Natural killer cell (primary cell): ENCODE measurements around the gene SLC19A2. TPM values are rescaled to one million over a fixed set of nuclear protein-coding genes. Genes with fewer than 3 reads are reported as not detected.

ENCODE experiments used
- ATAC-seq, 3 donors: fragments of 150-1000 bp in 2 of 3; fragments of 200-7000 bp in 1 of 3; cut with Tn5 transposase; 1 replicate in 1 of 3; 2 replicates in 2 of 3; pipeline ENCODE4 v1.10.0; 2021; ENCODE audit warnings: mild to moderate bottlenecking in 2 of 3, moderate library complexity in 2 of 3
- DNase-seq, 2 donors: peaks; one replicate each; pipeline versions ENCODE4 v3.0.0 to v3.0.0-alpha.2; 2013 to 2021; ENCODE audit warnings: mixed read lengths in 1 of 2
- H3K27ac ChIP-seq: one replicate; pipeline ENCODE4 v1.5.1; 2013; ENCODE audit warnings: mild to moderate bottlenecking, low read length
- H3K27me3 ChIP-seq: one replicate; pipeline ENCODE4 v1.6.1; 2013; ENCODE audit warnings: low read length; ENCODE audit not compliant: control insufficient read depth, insufficient read depth
- H3K36me3 ChIP-seq: one replicate; pipeline ENCODE4 v1.6.1; 2013; ENCODE audit warnings: low read length; ENCODE audit not compliant: control insufficient read depth, insufficient read depth
- H3K4me1 ChIP-seq: one replicate; pipeline ENCODE4 v1.6.1; 2013; ENCODE audit warnings: low read length; ENCODE audit not compliant: control insufficient read depth, insufficient read depth
- H3K4me3 ChIP-seq: one replicate; pipeline ENCODE4 v1.5.1; 2013; ENCODE audit warnings: low read length
- H3K9me3 ChIP-seq: one replicate; pipeline ENCODE4 v1.6.1; 2013; ENCODE audit warnings: low read length; ENCODE audit not compliant: control insufficient read depth, insufficient read depth
- H3K27ac Mint-ChIP-seq, 2 donors: one replicate each; pipeline ENCODE4 v1.8.0; 2022; ENCODE audit warnings: mild to moderate bottlenecking in 2 of 2, mixed read lengths in 2 of 2, moderate library complexity in 1 of 2
- H3K27me3 Mint-ChIP-seq, 2 donors: one replicate each; pipeline ENCODE4 v1.8.0; 2022; ENCODE audit warnings: low read depth in 2 of 2, mixed read lengths in 2 of 2
- H3K36me3 Mint-ChIP-seq: one replicate; pipeline ENCODE4 v1.8.0; 2022; ENCODE audit warnings: mixed read lengths
- H3K4me1 Mint-ChIP-seq, 2 donors: one replicate each; pipeline ENCODE4 v1.8.0; 2022; ENCODE audit warnings: mixed read lengths in 2 of 2
- H3K4me3 Mint-ChIP-seq: one replicate; pipeline ENCODE4 v1.8.0; 2022; ENCODE audit warnings: mild to moderate bottlenecking, moderate library complexity, mixed read lengths
- H3K9me3 Mint-ChIP-seq, 2 donors: one replicate each; pipeline ENCODE4 v1.8.0; 2022; ENCODE audit warnings: mixed read lengths in 2 of 2
- WGBS: methylation state at CpG from one replicate; pipeline ENCODE4 v1.1.7; 2013; ENCODE audit warnings: missing lambda C conversion rate; ENCODE audit not compliant: insufficient coverage; 5-methylcytosine and 5-hydroxymethylcytosine counted together
- intact Hi-C: fragments of 100-400 bp; cut with micrococcal nuclease; formaldehyde crosslinking; loops from one replicate; pipeline ENCODE4 v1.14.2; 2022
- total RNA-seq, 4 donors: library from RNA; stranded (reverse); fragments of 120-200 nt in 1 of 4; gene quantifications; one replicate each; pipeline versions ENCODE4 v1.2.3 to v1.2.4, GENCODE V29; 2013 to 2022
- TF ChIP-seq, protein P1 (sequence below): fragments of 200-600 bp; IDR thresholded peaks from one replicate; pipeline ENCODE4 v1.8.0; 2022; ENCODE audit warnings: antibody characterized with exemption

The SLC19A2 gene
- total RNA-seq, 3 donors from 2014 or later (not counting 1 experiment from before 2014, with no cell fraction given) = 5.0 to 6.3 (median 5.3) TPM

GRCh38 chr1:169487133-169487532 is 1.4 kb upstream of the SLC19A2 start:
- Histone ChIP-seq H3K36me3 (no peaks in the 10 kb centered on the region), H3K4me3 (no peak overlapping the region), H3K9me3 (no peaks in the 10 kb centered on the region), H3K27ac (no peak overlapping the region), H3K4me1 (peaks cover 7% of the 10 kb centered on the region), H3K27me3 (no peaks in the 10 kb centered on the region)
- H3K27ac Mint-ChIP-seq = peak overlapping the region; percentile 90 to 92
- peak overlapping the region; percentile 96 for H3K4me3 Mint-ChIP-seq
- TF ChIP-seq, protein P1, sequence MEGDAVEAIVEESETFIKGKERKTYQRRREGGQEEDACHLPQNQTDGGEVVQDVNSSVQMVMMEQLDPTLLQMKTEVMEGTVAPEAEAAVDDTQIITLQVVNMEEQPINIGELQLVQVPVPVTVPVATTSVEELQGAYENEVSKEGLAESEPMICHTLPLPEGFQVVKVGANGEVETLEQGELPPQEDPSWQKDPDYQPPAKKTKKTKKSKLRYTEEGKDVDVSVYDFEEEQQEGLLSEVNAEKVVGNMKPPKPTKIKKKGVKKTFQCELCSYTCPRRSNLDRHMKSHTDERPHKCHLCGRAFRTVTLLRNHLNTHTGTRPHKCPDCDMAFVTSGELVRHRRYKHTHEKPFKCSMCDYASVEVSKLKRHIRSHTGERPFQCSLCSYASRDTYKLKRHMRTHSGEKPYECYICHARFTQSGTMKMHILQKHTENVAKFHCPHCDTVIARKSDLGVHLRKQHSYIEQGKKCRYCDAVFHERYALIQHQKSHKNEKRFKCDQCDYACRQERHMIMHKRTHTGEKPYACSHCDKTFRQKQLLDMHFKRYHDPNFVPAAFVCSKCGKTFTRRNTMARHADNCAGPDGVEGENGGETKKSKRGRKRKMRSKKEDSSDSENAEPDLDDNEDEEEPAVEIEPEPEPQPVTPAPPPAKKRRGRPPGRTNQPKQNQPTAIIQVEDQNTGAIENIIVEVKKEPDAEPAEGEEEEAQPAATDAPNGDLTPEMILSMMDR = no peak
- intact Hi-C loops = loop anchor here (2.0 kb wide), 1 partner anchor 60 kb away; no protein-coding TSS in a partner anchor
- H3K27me3 Mint-ChIP-seq = no peaks in the 10 kb centered on the region
- H3K4me1 Mint-ChIP-seq = peaks cover 31 to 39% of the 10 kb centered on the region in 2 donors
- ATAC-seq (no peak), DNase-seq (no peak)
- 83% methylated on average over 3 of the region's 5 CpGs for WGBS
- H3K36me3 Mint-ChIP-seq = no peaks in the 10 kb centered on the region
- H3K9me3 Mint-ChIP-seq = no peaks in the 10 kb centered on the region

- Mint-ChIP-seq H3K4me3 (peak overlapping the region; percentile 96), H3K4me1 (peaks cover 31 to 39% of the 10 kb centered on the region in 2 donors), H3K27ac (peak overlapping the region; percentile 90 to 92), H3K9me3 (no peaks in the 10 kb centered on the region), H3K36me3 (no peaks in the 10 kb centered on the region), H3K27me3 (no peaks in the 10 kb centered on the region)
- intact Hi-C loops = loop anchor here (1.0 to 2.0 kb wide), 2 partner anchors 60 to 118 kb away; partner anchors contain the start of gene BLZF1
- 5% methylated on average over 10 of the region's 14 CpGs for WGBS
- no peak for ATAC-seq
- Histone ChIP-seq H3K27ac (peak overlapping the region; percentile 77), H3K36me3 (no peaks in the 10 kb centered on the region), H3K4me3 (peak overlapping the region; percentile 62), H3K4me1 (peaks cover 7% of the 10 kb centered on the region), H3K9me3 (no peaks in the 10 kb centered on the region), H3K27me3 (no peaks in the 10 kb centered on the region)
- DNase-seq = no peak
- TF ChIP-seq, protein P1 = no peak
Observed at GRCh38 chr1:169486281-169487051, 722 bp upstream of the SLC19A2 start.

- Histone ChIP-seq H3K9me3 (no peaks in the 10 kb centered on the region), H3K4me1 (peaks cover 7% of the 10 kb centered on the region), H3K36me3 (no peaks in the 10 kb centered on the region), H3K4me3 (peak overlapping the region; percentile 62), H3K27me3 (no peaks in the 10 kb centered on the region), H3K27ac (peak overlapping the region; percentile 77)
- 16% methylated on average over 15 of the region's 15 CpGs for WGBS
- intact Hi-C loops = no loop called here
- ATAC-seq = peak in 2 of 3 donors; percentile 11 to 19
- Mint-ChIP-seq H3K27me3 (no peaks in the 10 kb centered on the region), H3K9me3 (no peaks in the 10 kb centered on the region), H3K27ac (peak overlapping the region; percentile 90 to 92), H3K4me3 (peak overlapping the region; percentile 96), H3K4me1 (peaks cover 31 to 39% of the 10 kb centered on the region in 2 donors), H3K36me3 (no peaks in the 10 kb centered on the region)
- DNase-seq = peak in 1 of 2 donors; percentile 58
- TF ChIP-seq, protein P1 = no peak
Observed at GRCh38 chr1:169484683-169485430, 887 bp downstream of the SLC19A2 start.
